NCI-H524 treated with DMSO at 0.1 percent for 48 hours (cell line): ENCODE measurements around the gene AHSA1.

ENCODE experiments used
- DNase-seq: peaks from one replicate; lab custom pipeline; 2025; lab: John Stamatoyannopoulos, UW

Gene AHSA1

DNA sequence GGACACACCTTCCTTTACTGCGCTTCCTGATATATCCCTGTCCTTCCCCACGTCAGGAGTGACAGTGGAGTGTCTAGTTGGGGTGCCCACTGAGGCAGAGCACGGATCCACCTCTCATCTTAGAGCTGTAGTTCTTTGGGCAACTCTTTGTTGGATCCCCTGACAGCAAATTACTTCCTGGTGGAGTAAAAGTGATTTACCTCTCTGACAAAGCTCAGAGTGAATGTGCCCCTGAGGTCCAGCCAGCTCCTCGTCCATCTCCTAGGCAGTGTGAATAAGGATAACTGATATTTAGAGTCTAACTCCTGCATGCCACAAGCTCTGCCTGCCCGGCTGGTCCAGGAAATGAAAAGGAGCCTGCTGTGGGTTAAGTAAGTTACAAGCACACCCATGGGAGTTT is 16.0 kb downstream of the AHSA1 start:
- no peak for DNase-seq

DNA sequence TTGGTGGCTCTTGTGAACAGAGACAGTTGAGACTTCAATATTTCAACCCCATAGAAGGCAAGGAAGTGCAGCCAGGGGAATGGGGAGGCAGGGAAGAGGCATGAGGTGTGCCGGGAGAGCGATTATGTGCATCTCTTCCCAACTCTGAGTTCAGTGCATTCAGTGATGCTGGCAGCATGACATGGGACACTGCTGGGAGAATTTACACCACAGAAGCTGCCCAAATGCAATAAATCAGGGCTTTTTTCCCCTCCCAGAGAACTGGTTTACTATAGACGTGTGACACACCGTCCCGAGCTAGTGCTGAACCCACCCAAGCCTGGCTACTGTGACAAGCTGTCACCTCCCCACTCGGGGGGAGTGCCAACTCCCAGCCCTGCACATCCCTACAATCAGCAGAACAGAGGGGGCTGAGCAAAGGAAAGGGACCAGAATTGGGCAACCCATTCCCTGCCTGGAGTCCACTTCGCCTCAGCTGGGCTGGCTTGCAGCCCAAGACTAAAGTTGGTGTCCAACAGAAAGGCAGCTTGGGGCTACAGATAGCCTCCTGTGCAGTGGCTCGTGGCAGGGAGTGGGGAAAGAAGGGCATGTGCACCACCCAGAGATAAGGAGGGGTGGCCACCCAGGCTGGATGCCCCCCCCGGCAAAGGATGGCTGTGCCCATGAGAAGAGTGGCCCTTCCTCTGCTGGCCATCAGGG is 16.7 kb downstream of the AHSA1 start:
- DNase-seq, result no peak

DNA sequence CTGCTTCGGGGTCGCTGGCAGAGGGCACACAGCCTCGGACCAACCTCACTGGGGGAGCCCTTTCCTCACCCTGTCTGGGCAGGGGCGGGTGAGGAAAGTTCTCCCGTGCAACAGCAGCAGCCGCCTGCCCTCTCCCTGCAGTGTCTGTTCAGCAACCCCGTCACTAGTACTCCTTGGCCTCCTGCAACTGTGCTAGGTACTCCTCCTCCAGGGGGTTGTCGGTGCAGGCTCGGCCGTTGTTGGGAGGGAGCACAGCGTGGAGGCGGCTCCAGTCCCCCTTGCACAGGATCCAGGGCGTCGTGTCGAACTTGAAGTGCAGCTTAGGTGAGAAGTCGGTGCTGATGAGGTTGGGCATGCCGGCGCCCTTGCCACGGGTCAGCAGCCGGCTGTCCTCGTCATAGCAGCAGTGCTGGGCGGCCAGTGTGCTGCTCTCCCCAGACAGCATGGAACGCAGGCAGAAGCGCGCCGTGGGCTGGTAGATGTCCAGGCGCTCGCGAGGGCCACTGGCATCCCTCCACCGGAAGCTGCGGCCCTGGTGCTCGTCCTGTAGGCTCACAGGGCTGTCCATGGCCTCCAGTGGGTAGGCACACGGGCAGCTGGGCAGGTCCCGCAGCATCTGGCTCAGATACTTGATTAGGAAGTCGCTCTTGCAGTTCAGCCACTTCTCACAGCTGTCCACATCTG is 17.7 kb downstream of the AHSA1 start:
- no peak for DNase-seq

DNA sequence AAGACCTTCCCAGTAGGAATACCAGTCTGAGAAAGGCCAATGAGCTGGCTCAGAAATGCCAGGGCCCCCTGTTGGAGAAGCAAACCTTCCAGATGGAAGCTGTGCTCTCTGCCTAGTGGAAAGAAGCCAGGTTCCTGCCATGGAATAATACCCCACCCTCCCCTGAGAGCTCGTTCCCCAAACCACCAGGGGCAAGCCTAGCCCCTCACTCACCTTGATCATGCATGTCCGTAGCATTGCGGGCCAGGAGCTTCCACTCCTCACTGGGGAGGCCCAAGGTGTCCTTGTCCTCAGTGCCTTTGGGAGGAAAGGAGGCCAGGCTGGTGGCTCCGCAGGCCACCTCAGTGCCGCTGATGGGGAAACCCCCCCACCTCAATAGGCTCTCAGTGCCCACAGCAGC is 20.1 kb downstream of the AHSA1 start:
- no peak for DNase-seq

DNA sequence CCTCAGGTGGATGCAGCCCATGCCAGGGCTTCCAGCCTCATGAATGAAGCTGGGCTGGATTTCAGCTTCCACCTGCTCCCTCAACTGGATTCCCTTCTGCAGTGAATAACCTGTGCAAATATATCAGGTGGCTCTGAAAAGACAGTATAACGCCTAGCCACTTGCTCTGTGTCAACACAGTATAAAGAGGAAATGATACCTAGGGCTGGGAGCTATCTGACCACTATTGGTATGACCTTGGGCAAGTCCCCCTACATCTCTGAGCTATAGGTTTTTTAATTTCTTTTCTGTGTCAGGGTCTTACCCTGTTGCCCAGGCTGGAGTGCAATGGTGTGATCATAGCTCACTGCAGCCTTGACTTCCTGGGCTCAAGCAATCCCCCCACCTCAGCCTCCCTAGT is 20.9 kb downstream of the AHSA1 start:
- DNase-seq, result no peak

DNA sequence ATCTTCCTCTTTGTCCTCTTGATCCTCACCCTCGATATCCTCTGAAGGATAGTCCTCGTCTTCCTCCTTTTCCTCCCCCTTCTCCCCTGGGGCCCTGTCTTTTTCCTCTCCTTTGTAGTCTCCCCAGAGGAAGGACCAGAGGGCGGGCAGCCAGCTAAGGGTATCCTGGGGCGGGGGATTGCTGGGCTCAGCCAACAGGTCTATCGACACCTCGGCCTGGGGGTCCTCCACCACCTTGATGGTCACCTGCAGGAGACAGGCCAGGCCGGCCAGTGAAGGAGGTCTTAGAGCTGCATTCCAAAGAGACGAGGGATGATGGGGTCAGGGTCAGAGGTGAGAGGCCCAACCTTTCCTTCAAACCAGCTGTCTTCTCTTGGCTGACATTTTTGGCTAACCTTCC is 24.5 kb downstream of the AHSA1 start:
- no peak for DNase-seq

DNA sequence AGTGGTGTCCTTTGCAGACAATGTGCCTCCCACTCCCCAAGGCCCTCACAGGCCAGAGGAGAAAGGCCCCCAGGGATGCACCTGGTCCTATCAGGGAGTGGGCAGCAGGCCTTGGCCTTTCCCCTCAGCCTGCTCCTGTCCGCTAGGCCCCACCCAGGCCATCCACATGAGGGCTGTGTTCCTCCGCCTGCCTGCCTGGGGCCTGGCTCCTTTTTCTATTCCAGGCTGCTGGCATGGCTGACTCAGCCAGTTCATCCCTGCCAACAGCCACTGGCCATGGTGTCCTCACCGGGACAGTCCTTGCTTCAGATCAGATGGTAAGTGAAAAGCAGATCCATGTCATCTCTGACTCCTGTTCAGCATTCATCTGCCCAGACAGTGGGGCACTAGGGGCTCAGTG is 27.4 kb downstream of the AHSA1 start:
- DNase-seq, result no peak

DNA sequence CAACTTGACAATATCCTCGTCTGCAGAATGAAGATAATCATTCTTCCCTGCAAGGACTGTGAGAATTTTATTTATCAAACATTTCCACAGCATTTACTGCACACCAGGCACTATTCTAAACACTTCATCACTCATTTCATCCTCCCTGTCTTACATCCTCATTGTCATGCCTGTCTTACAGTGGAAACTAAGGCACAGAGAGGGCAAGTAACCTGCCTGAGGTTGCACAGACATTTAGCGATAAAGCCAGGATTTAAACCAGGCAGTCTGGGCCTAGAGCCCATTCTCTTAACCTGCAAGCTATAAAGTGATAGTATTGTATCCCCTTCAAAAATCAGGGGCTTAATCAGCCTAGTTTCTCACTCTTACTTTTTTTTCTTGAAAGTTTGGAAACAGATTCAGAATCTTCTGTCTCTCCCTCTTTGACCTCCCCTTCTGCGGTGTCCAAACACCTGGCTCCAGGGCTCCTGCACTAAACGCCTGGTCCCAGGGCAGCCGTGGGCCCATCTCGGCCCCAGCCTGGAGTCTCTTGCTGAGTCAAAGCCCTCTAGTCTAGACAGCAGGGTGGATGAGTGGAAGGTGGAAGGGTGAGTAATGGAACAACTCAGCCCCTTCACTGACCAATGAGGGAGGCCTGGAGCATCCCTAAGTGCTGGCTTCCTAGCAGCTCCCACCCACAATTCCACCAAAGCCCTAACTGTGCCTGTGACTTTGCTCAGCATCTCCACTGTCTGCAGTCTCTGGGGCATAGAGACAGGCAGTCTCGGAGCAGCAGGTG is 28.2 kb downstream of the AHSA1 start:
- DNase-seq, result no peak

DNA sequence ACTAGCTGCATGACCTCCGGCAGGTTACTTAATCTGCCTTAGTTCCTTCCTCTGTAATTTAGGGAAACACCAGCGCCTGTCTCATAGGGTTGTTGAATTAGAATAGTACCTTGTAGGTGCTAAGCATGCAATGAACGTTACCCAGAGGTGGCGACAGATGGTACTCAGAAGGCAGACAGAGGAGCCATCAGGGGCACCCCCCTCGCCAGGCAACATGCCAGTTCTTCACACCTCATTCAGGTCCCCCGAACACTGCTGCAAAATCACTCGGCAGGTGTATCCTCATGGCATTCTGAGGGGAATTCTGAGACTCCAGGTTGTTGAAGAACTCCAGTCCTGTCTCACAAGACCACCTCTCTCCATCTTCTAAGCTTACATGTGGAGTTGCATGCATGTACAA is 30.7 kb downstream of the AHSA1 start:
- DNase-seq, result peak; percentile 33

DNA sequence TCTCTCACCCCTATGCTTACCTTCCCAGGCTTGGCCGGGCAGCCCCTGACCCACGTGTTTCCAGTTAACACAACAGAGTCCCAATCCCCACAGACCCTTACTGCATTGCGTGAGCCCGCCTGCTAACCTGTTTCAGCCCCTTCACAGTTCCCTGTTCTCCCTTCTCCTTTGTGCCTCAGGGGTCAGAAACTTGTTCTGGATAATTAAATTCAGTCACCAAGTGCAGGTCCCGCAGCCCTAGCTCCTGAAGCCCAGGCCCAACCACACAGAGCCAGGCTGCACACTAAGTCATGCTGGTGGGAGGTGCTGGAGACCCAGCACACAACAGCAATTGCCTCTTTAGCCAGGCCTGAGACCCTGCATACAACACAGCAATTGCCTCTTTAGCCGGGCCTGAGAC is 31.1 kb downstream of the AHSA1 start:
- DNase-seq, result no peak

DNA sequence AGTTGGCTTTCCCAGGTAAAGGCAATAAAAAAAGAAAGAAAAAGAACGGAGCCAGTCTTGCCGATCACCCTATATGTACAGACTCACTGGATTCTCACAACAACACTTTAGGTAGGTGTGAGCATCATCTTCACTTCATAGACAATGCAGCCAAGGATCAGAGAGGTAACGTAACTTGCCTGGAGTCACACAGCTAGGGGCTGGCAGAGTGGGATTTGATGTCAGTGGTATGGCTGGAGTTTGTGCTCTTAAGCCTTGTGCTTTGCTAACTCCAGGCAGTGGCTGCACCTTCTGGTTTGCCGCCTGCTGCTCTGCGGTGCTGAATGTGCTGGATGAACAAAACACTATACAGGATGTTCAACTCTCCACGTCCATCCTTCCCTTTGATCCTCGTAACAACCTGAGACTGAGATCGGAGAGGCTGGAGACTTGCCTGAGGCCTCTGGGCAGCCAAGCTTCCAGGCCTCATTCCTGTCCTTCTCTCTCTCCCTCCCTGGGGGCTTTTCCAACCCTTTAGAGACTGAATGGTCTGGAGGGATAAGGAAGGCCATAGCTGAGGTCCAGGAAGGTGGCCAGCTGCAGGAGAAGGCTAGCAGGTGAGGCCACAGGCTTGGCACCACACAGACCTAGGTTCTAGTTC is 32.6 kb downstream of the AHSA1 start:
- no peak for DNase-seq

DNA sequence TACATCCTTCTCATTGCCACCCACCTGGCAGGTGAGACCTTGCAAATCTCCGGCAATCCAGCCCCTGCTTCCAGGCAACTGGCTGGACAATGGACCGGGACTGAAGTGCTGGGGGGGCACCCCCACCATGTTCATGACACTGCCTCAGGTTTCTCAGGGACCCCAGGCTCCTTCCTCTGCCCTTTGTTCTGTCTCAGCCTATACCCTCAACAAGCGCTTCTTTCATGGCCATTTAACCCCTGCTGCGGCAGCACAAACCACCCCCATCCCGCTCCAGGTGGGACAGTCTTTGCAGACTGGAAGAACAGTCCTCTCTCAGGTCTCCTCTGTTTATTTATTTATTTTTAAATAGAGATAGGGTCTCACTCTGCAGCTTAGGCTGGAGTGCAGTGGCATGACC is 33.2 kb downstream of the AHSA1 start:
- DNase-seq, result no peak

DNA sequence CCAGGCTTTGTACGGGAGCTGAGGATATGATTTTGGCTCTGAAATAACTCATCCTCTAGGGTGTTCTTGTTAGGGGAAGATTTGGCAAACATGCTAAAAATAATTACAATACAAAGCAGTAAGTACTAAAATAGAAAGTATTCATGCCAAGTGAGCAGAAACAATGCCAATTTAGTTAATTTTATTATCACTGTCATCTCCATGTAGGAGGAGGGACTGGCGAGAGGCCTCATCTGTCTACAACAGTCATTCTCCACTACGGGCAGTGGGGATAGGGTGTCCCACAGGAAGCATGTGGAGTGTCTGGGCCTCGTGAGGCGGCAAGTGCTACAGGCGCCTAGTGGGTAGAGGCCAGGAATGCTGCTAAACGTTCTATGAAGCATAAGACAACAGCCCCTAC is 37.4 kb downstream of the AHSA1 start:
- no peak for DNase-seq

DNA sequence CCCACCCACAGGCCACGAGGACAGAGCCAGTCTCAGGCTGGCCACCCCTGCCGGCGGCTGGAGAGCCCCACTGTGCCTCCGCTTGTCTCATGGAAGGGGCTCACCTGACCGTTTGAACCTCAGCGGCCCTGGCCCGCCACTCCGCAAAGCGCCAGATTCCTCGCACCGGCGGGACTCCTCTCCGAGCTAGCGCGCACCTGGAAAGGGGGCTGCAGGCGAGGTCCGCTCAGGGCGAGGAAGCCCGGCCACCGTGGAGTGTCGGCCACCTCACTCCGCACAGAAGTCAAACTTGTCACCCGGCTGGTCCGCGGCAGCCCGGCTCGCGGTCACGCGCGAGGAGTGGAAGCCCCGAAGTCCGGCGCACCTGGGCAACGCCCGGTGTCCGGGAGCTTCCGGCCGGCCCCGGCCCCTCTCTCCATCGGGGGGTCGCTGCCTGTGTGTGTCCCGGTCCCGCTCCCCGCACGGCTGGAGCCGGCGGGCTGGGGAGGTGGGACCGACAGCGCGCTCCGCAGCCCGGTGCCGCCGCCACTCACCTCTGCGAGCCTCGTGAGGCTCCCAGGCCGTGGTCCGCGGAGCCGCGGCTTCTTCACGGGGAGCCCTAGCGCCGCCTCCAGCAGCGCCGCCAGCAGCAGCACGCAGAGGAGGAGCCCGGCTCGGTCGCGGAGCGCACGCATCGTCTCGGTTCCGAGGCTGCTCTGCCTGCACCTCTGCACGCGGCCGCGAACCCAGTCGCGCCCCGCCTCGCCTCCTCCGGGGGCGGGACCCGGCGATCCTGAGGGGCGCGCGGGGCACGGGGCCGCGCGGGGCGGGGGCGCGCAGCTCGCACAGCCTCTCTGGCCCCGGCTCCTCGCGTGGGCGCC is 40.5 kb downstream of the AHSA1 start, which contains the start of gene ISM2:
Gene ISM2 (minus strand): TSS at position 697 of the 860 bp plus-strand sequence. CDS start 23 bp downstream, at position 674.
- no peak for DNase-seq

DNA sequence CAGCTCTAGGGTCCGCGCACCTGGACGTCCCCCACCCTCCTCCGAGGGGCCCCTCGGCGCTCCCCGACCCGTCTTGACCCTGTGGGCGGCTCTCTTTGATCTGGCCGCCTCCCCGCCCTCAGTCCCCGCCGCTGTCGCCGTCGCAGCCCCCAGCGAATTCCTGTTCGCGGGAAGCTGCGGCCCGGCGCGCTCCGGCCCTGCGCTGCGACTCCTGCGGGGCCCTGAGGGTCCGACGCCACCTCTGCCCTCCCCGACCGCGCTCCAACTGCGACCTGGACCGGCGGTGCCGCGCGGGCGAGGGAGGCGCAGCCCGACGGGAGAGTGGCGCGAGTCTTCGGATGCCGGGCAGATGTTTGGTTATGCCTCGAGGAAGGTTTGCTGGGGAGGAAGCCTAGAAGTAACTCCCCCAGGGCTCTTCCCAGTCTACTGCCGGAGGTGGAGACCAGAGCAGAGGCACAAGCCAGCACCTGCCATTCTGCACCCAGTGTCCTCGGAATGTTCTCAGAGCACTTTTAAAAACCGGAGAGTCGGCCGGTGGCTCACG is 41.2 kb downstream of the AHSA1 start:
- no peak for DNase-seq

DNA sequence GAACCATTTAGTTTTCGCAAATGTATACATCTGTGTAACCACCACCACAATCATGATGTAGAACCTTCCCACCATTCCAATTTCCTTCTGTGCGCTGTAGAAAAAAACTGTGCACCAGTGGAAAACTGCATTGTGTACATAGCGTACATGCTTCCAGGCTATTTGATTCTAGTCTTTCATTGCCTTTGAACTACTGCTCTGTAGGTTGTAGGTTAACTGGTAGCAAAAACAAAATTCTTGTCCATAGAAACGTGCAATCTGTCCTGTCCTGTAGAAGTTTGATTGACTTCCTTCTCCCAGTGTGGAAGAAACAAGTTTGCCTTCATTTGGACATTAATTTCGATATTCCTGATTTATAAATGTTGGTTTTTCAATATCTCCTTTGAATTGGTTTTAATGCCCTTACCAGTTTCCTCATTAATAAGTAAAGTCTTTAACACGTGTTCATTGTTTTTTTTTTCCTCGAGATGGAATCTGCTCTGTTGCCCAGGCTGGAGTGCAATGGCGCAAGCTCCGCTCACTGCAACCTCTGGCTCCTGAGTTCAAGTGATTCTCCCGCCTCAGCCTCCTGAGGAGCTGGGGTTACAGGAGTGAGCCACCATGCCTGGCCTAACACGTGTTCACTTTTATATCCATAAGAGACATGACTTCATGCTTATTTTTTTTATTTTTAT is 44.4 kb downstream of the AHSA1 start:
- no peak for DNase-seq

DNA sequence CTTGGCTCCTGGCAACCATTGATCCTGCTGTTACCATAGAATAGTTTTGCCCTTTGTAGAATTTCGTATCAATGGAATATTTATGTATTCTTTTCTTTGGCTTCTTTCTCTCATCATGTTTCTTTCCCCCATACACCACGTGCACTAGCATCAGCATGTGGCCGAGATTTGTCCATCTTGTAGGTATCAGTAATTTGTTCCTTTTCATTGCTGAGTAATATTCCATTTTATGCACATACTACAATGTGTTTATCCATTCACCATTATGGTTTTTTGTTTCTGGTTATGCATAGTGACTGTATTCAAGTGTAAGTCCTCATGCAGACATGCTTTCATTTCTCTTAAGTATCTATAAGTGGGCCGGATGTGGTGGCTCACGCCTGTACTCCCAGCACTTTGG is 45.2 kb downstream of the AHSA1 start:
- DNase-seq, result no peak

DNA sequence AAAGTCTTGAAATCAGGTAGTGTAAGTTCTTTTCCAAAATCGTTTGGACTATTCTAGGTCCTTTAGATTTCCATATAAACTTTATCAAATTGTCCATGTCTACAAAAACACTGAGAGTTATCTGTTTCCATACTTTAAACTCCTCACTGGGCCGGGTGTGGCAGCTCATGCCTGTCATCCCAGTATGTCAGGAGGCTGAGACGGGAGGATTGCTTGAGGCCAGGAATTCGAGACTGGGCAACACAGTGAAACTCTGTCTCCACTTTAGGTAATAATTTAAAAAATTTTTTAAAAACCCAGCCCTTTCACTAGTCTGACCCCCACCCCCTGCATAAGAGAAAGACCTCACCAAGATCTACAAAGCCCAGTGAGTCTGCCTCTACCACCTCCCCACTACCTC is 47.1 kb downstream of the AHSA1 start:
- DNase-seq, result no peak

DNA sequence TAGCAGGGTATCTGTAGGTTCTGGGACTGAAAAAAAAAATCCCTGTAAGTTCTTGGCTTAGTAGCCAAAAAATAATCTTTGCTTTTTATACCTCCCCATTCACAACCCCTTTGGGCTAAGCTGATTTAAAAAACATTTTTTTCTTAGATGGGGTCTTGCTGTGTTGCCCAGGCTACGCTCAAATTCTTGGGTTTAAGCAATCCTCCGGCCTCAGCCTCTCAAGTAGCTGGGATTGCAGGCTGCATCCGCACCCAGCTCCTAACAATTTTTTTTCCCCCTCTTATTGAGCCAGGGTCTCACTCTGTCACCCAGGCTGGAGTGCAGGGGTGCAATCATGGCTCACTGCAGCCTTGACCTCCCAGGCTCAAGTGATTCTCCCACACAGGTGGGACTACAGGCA is 49.9 kb downstream of the AHSA1 start:
- no peak for DNase-seq

DNA sequence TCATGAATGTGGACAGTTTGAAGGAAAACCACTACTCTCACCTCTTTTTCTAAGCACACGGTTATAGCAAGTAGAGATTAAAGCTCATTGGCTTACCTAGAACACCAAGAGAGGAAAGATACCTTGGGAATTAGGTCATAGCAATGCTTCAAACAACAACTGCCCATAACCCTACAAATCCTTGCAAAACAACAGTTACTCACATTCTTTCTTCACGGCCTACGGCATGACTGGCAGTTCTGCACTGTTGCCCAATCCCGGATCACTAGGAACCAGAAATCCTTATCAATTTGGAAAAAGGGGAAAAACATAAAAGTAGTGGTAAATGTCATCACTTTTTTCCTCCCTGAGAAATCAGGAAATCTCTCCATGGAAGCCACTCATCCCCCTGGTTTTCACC is 50.4 kb downstream of the AHSA1 start:
- no peak for DNase-seq

DNA sequence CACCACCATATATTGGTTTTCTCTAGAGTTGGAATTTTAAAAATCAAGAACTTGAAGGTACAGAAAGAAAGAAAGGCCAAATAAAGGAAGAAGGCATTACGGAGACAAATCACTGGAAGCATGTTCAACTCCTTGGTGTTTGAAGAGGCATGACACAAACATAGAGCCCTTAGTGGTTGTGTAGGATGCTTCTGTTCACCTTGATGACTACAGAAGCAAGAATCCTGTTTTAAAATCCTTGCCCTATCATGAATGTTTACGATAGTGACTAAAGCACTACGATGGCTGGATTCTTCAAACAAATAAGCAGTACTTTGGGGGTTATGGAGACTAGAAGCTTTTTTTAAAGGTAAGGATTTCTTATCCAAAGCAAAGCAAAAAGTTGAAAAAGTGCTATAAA is 51.0 kb downstream of the AHSA1 start:
- DNase-seq, result no peak
